HepG2 (cell line): ENCODE data around the gene CTSA. TPM values are rescaled to one million over a fixed set of nuclear protein-coding genes. Genes with fewer than 3 reads are reported as not detected.

Source experiments
- ETV6 ChIP-seq: sonication (generic); formaldehyde crosslinking; conservative IDR thresholded peaks from 2 replicates; pipeline ENCODE4 v1.4.0; 2020; ENCODE audit warnings: missing genetic modification reagents
- KLF6 ChIP-seq: IDR thresholded peaks from 2 replicates; pipeline ENCODE4 v1.8.0; 2016; ENCODE audit warnings: missing biosample characterization, missing genetic modification reagents
- STAG1 ChIP-seq: sonication (generic); formaldehyde crosslinking; IDR thresholded peaks from 2 replicates; pipeline ENCODE4 v1.4.0; 2020; ENCODE audit warnings: missing genetic modification reagents
- ZNF318 ChIP-seq: sonication (generic); formaldehyde crosslinking; IDR thresholded peaks from 2 replicates; pipeline ENCODE4 v1.4.0; 2020; ENCODE audit warnings: mild to moderate bottlenecking, missing genetic modification reagents
- ZNF460 ChIP-seq: sonication (generic); formaldehyde crosslinking; IDR thresholded peaks from 2 replicates; pipeline ENCODE4 v1.5.1; 2020; ENCODE audit warnings: missing genetic modification reagents, mild to moderate bottlenecking, borderline replicate concordance
- ZSCAN12 ChIP-seq: sonication (generic); formaldehyde crosslinking; IDR thresholded peaks from 2 replicates; pipeline ENCODE4 v1.9.0; 2021; ENCODE audit warnings: mild to moderate bottlenecking, missing genetic modification reagents
- polyA plus RNA-seq, 8 experiments: library from polyadenylated mRNA; depleted of rRNA in 3 of 8; stranded (reverse) in 7 of 8; unstranded in 1 of 8; fragments of >200 nt; fragmentation: Illumina TruSeq in 4 of 8; extraction: Trizol in 4 of 8; gene quantifications; 2 replicates each; pipeline versions ENCODE4 v1.2.1 to v1.2.3, GENCODE V29; 2011 to 2016; ENCODE audit warnings: low read depth in 4 of 8, missing spikeins in 1 of 8, mixed read lengths in 1 of 8; ENCODE audit not compliant: insufficient read depth in 1 of 8
- total RNA-seq, 5 experiments: library from RNA; depleted of rRNA; stranded (reverse); fragments of >200 nt; fragmentation: Illumina TruSeq; extraction: Trizol; gene quantifications; 2 replicates each; pipeline ENCODE4 v1.2.3, GENCODE V29; 2016; ENCODE audit warnings: low read depth in 1 of 5
- TF ChIP-seq, protein P1 (sequence below): sonication (generic); formaldehyde crosslinking; IDR thresholded peaks from 2 replicates; pipeline ENCODE4 v1.8.0; 2022; ENCODE audit warnings: mild to moderate bottlenecking, missing genetic modification reagents, borderline replicate concordance

CTSA gene
- total and polyA plus RNA-seq, 2 of the 13 experiments (the other 11 are each of a cell fraction or from before 2014, with no cell fraction given): 202 to 231 TPM

- TF ChIP-seq ZNF318 (CRISPR knock-in tag) (0 out of 2 replicates have a peak, but pooled peaks have one; percentile 8), ETV6 (peak; percentile 25; the same call in 1 of the 2 replicates), STAG1 (CRISPR knock-in tag) (no peak), KLF6 (CRISPR knock-in tag) (no peak), ZSCAN12 (CRISPR knock-in tag) (no peak), ZNF460 (CRISPR knock-in tag) (0 out of 2 replicates have a peak, but pooled peaks have one; percentile 5)
- TF ChIP-seq, protein P1, sequence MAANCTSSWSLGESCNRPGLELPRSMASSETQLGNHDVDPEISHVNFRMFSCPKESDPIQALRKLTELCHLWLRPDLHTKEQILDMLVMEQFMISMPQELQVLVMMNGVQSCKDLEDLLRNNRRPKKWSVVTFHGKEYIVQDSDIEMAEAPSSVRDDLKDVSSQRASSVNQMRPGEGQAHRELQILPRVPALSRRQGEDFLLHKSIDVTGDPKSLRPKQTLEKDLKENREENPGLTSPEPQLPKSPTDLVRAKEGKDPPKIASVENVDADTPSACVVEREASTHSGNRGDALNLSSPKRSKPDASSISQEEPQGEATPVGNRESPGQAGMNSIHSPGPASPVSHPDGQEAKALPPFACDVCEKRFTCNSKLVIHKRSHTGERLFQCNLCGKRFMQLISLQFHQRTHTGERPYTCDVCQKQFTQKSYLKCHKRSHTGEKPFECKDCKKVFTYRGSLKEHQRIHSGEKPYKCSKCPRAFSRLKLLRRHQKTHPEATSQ (CRISPR knock-in tag): no peak
Observed at GRCh38 chr20:45926731-45927070, 35.6 kb downstream of the CTSA start (continued).
